Measurements from ENCODE around the gene SUPT6H. TPM values are rescaled to one million over a fixed set of nuclear protein-coding genes. Genes with fewer than 3 reads are reported as not detected.
A peak's percentile ranks its signal among the peaks of the same experiment; 100 is the strongest.

SUPT6H gene
- total and polyA plus RNA-seq, 9 of the 15 experiments (the other 6 are each of a cell fraction or from before 2014, with no cell fraction given), result 1.7 to 77.7 (median 49.2) TPM

GRCh38 chr17:28728364-28729200, 66.6 kb downstream of the SUPT6H start, which contains the start of gene NEK8 (continued):
- TF ChIP-seq RBBP5 (IDR thresholded peaks at IDR 0.05; ENCODE audit: borderline replicate concordance, insufficient read depth, low read length, poor library complexity, severe bottlenecking) (peak; percentile 93), FOXP4 (CRISPR knock-in tag; IDR thresholded peaks at IDR 0.05; ENCODE audit: borderline replicate concordance) (no peak), MBD1 (CRISPR knock-in tag; IDR thresholded peaks at IDR 0.05) (no peak), HDAC3 (IDR thresholded peaks at IDR 0.05; ENCODE audit: borderline replicate concordance, partially characterized antibody) (no peak), ETV5 (CRISPR knock-in tag; IDR thresholded peaks at IDR 0.05; ENCODE audit: low read depth) (peak; percentile 68; the same call in 1 of the 2 replicates), HDAC2 (IDR thresholded peaks at IDR 0.05) (peak; percentile 51; the same call in 1 of the 2 replicates), SLC30A9 (CRISPR knock-in tag; IDR thresholded peaks at IDR 0.05) (no peak), GATA2 (CRISPR knock-in tag; IDR thresholded peaks at IDR 0.05) (0 out of 2 replicates have a peak, but pooled peaks have one; percentile 7), PURB (CRISPR knock-in tag; IDR thresholded peaks at IDR 0.05; ENCODE audit: low read depth) (no peak), ZNF24 (IDR thresholded peaks at IDR 0.05) (peak; percentile 59; the same call in 1 of the 2 replicates), POLR2A (conservative IDR thresholded peaks at IDR 0.05) (peak; percentile 91), NFRKB (IDR thresholded peaks at IDR 0.05; ENCODE audit: low read depth) (peak; percentile 65; the same call in 1 of the 2 replicates), POLR3A (IDR thresholded peaks at IDR 0.05; ENCODE audit: borderline replicate concordance, extremely low read depth, insufficient read depth, insufficient read length) (no peak), POLR2B (IDR thresholded peaks at IDR 0.05; ENCODE audit: low read depth, partially characterized antibody) (peak; percentile 84), ZFX (CRISPR knock-in tag; IDR thresholded peaks at IDR 0.05) (peak; percentile 73), SREBF2 (CRISPR knock-in tag; IDR thresholded peaks at IDR 0.05) (peak; percentile 30; the same call in 1 of the 2 replicates), YY1 (IDR thresholded peaks at IDR 0.05; ENCODE audit: borderline replicate concordance in 1 of 3, control insufficient read depth in 1 of 3, extremely low read depth in 1 of 3, insufficient read depth in 3 of 3, insufficient read length in 1 of 3, insufficient replicate concordance in 2 of 3, low read depth in 1 of 3, low read length in 2 of 3) (peak in 1 of 3 experiments; percentile 17), ZKSCAN3 (CRISPR knock-in tag; IDR thresholded peaks at IDR 0.05) (no peak), ZBTB8A (IDR thresholded peaks at IDR 0.05; ENCODE audit: partially characterized antibody) (no peak), E2F1 (CRISPR knock-in tag; IDR thresholded peaks at IDR 0.05) (0 out of 2 replicates have a peak, but pooled peaks have one; percentile 26)

Data from K562 (cell line).